HEK293 (cell line): ENCODE measurements around the gene MAGI2.

Experiments used
- CTCF ChIA-PET: fragments of 350-600 bp; formaldehyde crosslinking; extraction: SDS; loops from one replicate; lab custom pipeline; 2021; ENCODE audit warnings: antibody characterized with exemption; lab: Yijun Ruan, JAX
- POLR2A ChIA-PET: fragments of 300-600 bp; formaldehyde crosslinking; extraction: SDS; loops from one replicate; lab custom pipeline; 2020; ENCODE audit warnings: antibody characterized with exemption, inconsistent platforms; lab: Yijun Ruan, JAX
- H3K27ac ChIP-seq: fragments of 200-500 bp; sonication (Bioruptor generic); 2 replicates; pipeline ENCODE4 v1.5.1; 2014; ENCODE audit warnings: low read depth, low read length, control low read depth, inconsistent platforms; ENCODE audit errors: extremely low read depth
- H3K36me3 ChIP-seq, 2 experiments: fragments of 200-500 bp in 1 of 2; sonication (Bioruptor generic) in 1 of 2; 1 replicate in 1 of 2; 2 replicates in 1 of 2; pipeline ENCODE4 v1.5.1; 2014 to 2017; ENCODE audit warnings: inconsistent platforms in 2 of 2, low read length in 2 of 2; ENCODE audit not compliant: control insufficient read depth in 2 of 2, insufficient read depth in 1 of 2
- H3K4me1 ChIP-seq: fragments of 200-500 bp; sonication (Bioruptor generic); 2 replicates; pipeline ENCODE4 v1.5.1; 2014; ENCODE audit warnings: mild to moderate bottlenecking, low read length, inconsistent platforms; ENCODE audit not compliant: control insufficient read depth, insufficient read depth
- H3K4me3 ChIP-seq: 2 replicates; pipeline ENCODE4 v1.5.1; 2011; ENCODE audit warnings: low read depth, mild to moderate bottlenecking, control low read depth, low read length, moderate library complexity
- H3K9me3 ChIP-seq: fragments of 200-500 bp; sonication (Bioruptor generic); 2 replicates; pipeline ENCODE4 v1.5.1; 2014; ENCODE audit warnings: low read depth, low read length, inconsistent platforms; ENCODE audit not compliant: control insufficient read depth, insufficient read depth
- KLF8 ChIP-seq: fragments of 450-650 bp; formaldehyde crosslinking; IDR thresholded peaks from 2 replicates; pipeline ENCODE4 v1.5.1; 2016; ENCODE audit warnings: missing biosample characterization, missing genetic modification characterization
- KLF9 ChIP-seq: fragments of 450-650 bp; formaldehyde crosslinking; IDR thresholded peaks from 2 replicates; pipeline ENCODE4 v1.5.1; 2016; ENCODE audit warnings: missing biosample characterization, missing genetic modification characterization, low read depth
- MEIS1 ChIP-seq: sonication (generic); formaldehyde crosslinking; IDR thresholded peaks from 2 replicates; pipeline ENCODE4 v1.8.1; 2022; ENCODE audit warnings: missing genetic modification reagents, mild to moderate bottlenecking, borderline replicate concordance
- TRIM28 ChIP-seq: IDR thresholded peaks from 2 replicates; pipeline ENCODE4 v1.6.1; 2011; ENCODE audit warnings: low read length, control low read depth, borderline replicate concordance
- TSHZ1 ChIP-seq: fragments of 450-650 bp; formaldehyde crosslinking; IDR thresholded peaks from 2 replicates; pipeline ENCODE4 v1.5.1; 2016; ENCODE audit warnings: missing biosample characterization, missing genetic modification characterization, borderline replicate concordance
- ZNF138 ChIP-seq: fragments of 450-650 bp; formaldehyde crosslinking; IDR thresholded peaks from 2 replicates; pipeline ENCODE4 v1.5.1; 2016; ENCODE audit warnings: missing biosample characterization, missing genetic modification characterization, borderline replicate concordance
- ZNF169 ChIP-seq: fragments of 450-650 bp; formaldehyde crosslinking; IDR thresholded peaks from 2 replicates; pipeline ENCODE4 v1.5.1; 2016; ENCODE audit warnings: missing biosample characterization, missing genetic modification characterization
- ZNF266 ChIP-seq: fragments of 450-650 bp; formaldehyde crosslinking; IDR thresholded peaks from 2 replicates; pipeline ENCODE4 v1.5.1; 2016; ENCODE audit warnings: missing biosample characterization, missing genetic modification characterization, low read depth
- ZNF701 ChIP-seq: fragments of 450-650 bp; formaldehyde crosslinking; IDR thresholded peaks from 2 replicates; pipeline ENCODE4 v1.5.1; 2016; ENCODE audit warnings: missing biosample characterization, missing genetic modification characterization

MAGI2 gene

GRCh38 chr7:77975672-77976480 is 1477.6 kb downstream of the MAGI2 start (continued):
- TF ChIP-seq TSHZ1 (tag by site-specific recombination) (no peak), ZNF701 (no peak)
- TF ChIP-seq, all 188 proteins: peak for 0

DNA sequence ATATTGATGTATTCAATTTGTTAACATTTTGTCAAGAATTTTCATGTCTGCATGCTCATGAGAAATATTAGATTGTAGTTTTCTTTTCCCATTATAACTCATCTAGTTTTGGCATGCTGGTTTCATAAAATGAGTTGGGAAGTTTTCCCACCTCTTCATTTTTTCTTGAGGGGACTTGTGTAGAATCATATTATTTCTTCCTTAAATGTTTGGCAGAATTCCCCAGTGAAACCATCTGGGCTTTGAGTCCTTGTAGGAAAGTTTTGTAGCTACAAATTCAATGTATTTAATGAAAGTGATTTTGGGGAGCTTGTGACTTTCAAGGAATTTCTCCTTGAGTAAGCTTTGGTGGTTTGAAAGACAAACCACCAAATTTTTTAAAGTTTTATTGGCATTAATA is 1481.7 kb downstream of the MAGI2 start:
- CTCF ChIA-PET, result interaction anchor here (1.4 kb wide), 1 partner anchor 24 kb away, joined by 3 read pairs; no protein-coding TSS in a partner anchor
- TF ChIP-seq KLF9, result no peak
- TF ChIP-seq MEIS1 (CRISPR knock-in tag), result no peak
- TF ChIP-seq ZNF169 (tag by site-specific recombination), result no peak
- TF ChIP-seq ZNF266 (tag by site-specific recombination), result no peak
- no peak for TF ChIP-seq KLF8
- TF ChIP-seq, all 188 proteins: peak for 0
- Histone ChIP-seq H3K36me3 (no peaks in the 10 kb centered on the region), H3K4me1 (no peaks in the 10 kb centered on the region), H3K27ac (no peak overlapping the region), H3K4me3 (no peak overlapping the region), H3K9me3 (no peaks in the 10 kb centered on the region)
- POLR2A ChIA-PET, result no interaction called here

DNA sequence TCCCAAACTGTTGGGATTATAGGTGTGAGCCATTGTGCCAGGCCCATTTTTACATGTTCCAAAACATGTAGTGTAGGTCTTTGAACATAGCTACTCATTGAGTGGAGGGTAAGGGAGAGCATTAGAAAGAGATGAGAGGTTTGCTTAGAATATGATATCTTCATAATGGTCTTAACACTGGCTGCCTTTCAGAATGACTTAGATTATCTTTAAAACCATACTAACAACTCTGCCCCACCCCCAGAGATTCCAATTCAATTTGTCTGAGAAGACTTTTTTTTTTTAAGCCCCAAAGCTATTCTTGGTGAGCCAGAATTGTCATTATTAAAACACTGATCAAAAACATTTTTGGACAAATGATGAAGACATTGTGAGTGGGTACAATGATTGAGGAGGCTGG is 1486.0 kb downstream of the MAGI2 start:
- POLR2A ChIA-PET, result no interaction called here
- Histone ChIP-seq H3K27ac (no peak overlapping the region), H3K4me1 (no peaks in the 10 kb centered on the region), H3K9me3 (no peaks in the 10 kb centered on the region), H3K4me3 (no peak overlapping the region)
- CTCF ChIA-PET, result interaction anchor here (0.7 kb wide), 2 partner anchors 615 to 721 kb away, joined by 3 read pairs; no protein-coding TSS in a partner anchor
- TF ChIP-seq TRIM28 (no peak), ZNF138 (tag by site-specific recombination) (no peak)
- TF ChIP-seq, all 188 proteins: peak for 0
- H3K36me3 ChIP-seq, result no peaks in the 10 kb centered on the region
